ENCODE results near the gene ZNF23.

The ZNF23 gene

DNA sequence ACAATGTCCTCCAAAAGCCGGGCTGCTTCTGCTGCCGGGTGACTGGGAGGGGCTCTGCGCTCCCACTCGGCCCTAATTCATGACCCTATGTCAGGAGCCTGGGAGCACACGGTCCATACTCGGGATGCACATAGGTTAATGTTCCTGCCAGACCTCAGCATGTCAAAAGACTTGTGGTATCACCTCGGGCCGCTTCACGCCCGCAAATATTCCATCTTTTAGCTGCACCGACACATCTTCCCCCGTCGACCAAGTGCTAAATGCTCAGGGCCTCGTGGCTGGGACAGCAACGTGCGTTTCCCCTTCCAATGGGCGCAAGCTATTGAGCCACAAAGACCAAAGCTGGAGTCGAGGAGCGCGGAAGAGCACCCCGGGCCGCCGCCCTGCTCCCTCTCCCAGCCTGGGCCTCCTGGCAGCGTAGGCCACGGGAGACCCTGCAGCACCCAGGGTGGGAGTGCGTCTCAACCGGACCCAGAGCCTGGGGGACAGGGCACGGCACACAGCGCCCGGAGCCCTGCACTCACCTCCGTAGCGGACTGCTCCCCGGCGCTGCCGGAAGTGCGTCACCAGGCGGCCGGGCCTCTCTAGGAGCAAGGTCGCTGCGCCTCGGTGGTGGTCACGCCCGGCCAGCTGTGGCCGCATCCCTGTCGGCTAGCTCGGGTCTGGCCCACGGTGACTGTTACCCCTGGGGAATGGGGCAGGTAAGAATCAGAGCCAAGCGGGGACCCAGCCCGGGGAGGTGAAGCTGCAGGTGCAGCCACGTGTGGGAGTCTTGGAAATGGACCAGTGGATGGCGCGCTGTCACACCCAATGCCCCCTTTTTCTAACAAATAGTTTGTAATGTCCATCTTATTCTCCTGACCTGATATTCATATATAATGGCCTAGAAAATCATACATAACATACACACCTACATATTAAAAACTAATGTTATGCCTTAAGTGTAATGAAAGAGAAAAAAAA lies at the start of gene ZNF23:
TSS of gene ZNF23 (minus strand) at position 562 of the 963 bp plus-strand sequence. CDS start 5,451 bp downstream, outside the sequence.
- peak; percentile 83 for DNase-seq (ENCODE audit: low read depth)

- no peak for DNase-seq (ENCODE audit: low read depth)
Observed at GRCh38 chr16:71507061-71507460, 45.0 kb upstream of the ZNF23 start.

DNA sequence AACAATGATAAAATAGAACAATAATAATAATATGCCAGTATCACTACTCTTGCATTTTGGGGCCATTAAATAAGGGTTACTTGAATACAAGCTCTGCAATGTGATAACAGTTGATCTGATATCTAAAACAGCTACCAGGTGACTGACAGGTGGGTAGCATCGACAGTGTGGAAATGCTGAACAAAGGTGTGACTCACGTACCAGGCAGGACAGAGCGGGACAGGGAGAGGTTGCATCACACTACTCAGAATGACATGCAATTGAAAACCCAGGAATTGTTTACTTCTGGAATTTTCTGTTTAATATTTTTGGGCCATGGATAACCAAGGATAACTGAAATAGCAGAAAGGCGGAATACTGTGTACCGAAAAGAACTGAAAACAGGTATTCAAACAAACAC lies 42.9 kb upstream of the ZNF23 start:
- no peak for DNase-seq (ENCODE audit: low read depth)

- DNase-seq (ENCODE audit: low read depth) = peak; percentile 42
Observed at GRCh38 chr16:71504051-71504450, 42.0 kb upstream of the ZNF23 start.

GRCh38 chr16:71501547-71501946 lies 39.5 kb upstream of the ZNF23 start:
- DNase-seq (ENCODE audit: low read depth) = no peak

GRCh38 chr16:71500964-71501363 lies 38.9 kb upstream of the ZNF23 start:
- no peak for DNase-seq (ENCODE audit: low read depth)

- peak; percentile 70 for DNase-seq (ENCODE audit: low read depth)
Observed at GRCh38 chr16:71499775-71500364, 37.8 kb upstream of the ZNF23 start.

GRCh38 chr16:71498031-71498430 lies 36.0 kb upstream of the ZNF23 start:
- DNase-seq (ENCODE audit: low read depth) = no peak

- DNase-seq (ENCODE audit: low read depth) = no peak
Observed at GRCh38 chr16:71493213-71493612, 31.2 kb upstream of the ZNF23 start.

DNA sequence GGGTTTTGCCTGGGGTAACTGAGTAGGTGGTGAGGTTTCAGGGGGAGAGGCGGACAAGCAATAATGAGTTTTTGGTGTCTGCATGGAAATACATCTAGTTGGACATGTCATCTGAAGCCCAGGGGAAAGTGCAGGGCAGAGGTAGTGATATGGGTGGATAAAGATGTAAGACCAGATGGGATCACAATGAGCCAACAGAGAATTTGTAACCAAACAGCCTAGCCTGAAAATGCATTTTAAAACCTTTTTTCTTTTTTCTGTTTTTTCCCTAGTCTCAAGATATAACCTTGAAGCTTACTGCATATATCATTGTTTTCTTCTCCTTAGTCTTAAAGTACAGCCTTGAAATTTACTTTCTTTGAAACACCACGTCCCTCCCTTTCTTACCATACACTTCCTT lies 30.7 kb upstream of the ZNF23 start:
- no peak for DNase-seq (ENCODE audit: low read depth)

DNA sequence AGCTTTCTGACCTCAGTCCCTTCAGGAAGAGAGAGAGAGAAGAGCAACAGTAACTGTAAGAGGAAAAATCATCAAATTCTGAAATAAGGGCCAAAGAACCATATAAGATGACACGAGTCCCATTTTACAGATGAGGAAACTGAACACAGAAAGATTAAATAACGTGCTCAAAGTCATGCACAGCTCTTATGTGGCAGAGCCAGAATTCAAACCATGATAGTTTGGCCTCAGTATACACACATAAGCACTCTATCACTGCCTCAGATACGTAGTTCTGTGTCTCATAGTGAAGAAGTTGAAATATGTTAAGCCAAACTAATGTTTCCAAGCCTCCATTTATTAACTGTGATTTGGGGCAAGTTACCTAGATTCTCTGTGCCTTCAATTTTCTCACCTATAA lies 29.0 kb upstream of the ZNF23 start:
- no peak for DNase-seq (ENCODE audit: low read depth)

DNA sequence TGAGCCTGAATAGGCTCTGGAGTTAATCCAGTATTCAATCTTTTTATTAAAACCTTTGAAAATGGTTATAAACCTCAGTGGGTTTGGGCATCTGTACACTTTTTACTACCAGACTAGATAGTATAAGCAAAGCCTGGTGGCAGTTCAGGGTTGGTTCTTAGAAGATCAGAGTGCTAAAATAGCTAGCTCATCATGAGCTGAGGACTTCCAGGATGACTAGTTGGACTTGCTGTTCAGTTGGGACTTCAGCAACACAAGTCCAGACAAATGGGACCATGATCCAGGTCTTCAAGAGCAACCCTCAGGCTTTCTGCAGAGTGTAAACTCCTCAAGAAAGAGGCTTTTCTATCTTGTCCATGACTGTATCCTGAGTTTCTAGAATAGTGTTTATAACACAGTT lies 28.3 kb upstream of the ZNF23 start:
- no peak for DNase-seq (ENCODE audit: low read depth)

GRCh38 chr16:71489122-71489521 lies 27.1 kb upstream of the ZNF23 start, which contains the start of gene ZNF19:
Gene ZNF19 (minus strand): TSS chr16:71489324. CDS start chr16:71482114, 7,210 bp downstream.
- no peak for DNase-seq (ENCODE audit: low read depth)

GRCh38 chr16:71484006-71484893 lies 22.2 kb upstream of the ZNF23 start:
- DNase-seq (ENCODE audit: low read depth) = peak; percentile 93

DNA sequence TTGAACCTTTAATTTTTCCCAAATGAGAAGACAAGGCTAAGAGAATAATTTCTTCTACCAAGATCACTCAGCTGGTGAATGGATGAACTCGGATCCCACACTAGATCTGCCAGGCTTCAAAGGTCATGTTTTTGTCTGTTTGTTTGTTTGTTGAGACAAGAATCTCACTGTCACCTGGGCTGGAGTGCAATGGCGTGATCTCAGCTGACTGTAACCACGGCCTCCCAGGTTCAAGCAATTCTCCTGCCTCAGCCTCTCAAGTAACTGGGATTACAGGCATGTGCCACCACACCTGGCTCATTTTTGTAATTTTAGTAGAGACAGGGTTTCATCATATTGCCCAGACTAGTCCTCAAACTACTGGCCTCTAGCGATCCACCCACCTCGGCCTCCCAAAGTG lies 20.5 kb upstream of the ZNF23 start:
- no peak for DNase-seq (ENCODE audit: low read depth)

DNA sequence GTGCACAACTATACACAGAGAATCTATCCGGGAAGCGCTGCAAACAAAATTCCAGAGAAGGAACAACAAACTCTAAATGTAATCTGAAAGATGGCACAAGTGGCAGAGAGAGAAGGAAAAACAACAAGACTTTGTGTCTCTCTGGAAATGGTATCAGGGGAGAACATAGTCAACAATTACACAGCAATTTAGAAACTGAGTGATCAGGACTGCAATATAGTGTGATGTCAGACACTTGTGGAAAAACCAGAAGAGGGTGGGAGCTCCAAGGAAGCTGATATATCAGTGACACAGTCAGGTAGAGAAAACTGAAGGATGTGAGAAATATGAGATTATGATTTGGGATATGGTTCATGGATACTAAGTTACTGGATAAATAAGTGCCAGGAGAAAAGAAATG lies 18.9 kb upstream of the ZNF23 start:
- no peak for DNase-seq (ENCODE audit: low read depth)

DNA sequence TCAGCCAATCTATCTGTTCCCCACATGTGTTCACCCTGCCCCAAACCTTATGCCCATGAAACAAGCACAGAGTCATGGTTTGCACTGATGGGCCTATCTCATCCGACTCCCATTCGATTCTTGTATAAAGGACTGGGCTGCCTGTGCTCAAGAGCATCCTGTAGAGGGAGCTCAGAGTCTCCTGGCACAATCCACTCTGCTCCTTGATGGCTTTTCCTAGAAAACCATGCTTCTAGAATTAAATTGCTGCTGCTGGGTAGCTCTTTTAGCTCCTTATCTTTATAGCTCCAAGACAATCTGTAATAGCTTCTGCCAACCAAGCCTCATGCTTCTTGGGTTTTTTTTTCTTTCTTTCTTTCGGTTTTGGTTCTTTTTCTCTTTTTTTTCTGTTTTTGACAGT lies 17.4 kb upstream of the ZNF23 start:
- DNase-seq (ENCODE audit: low read depth) = peak; percentile 43

DNA sequence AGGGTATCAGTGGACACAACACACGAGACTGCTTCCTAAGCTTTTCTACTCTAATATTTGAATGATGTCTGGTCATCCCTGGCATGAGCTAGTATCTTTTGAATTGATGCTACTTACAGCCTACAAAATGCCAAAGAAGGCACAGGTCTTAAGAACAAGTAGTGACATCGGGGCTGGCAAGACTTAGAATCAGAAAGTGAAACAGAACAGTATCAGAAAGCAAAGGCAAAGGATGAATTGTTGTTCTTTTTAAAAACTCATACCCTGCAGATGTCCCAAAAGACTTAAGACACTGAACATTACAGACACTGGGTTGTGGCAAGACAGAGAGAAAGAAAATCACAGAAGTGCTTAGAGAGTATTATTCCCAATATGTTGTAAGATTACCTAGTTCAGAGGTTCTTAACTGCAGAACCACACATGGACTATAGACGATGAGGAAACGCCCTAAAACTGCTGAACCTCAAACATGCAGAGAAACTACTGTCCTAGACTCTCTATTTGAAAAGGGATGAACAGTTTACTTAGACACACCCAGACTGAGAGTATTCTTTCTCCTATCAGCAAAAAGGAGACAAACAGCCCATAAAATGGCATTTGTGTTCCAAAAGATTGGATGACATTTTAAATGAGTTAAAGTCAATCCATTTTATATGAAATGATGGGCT lies 14.5 kb upstream of the ZNF23 start:
- DNase-seq (ENCODE audit: low read depth) = no peak

DNA sequence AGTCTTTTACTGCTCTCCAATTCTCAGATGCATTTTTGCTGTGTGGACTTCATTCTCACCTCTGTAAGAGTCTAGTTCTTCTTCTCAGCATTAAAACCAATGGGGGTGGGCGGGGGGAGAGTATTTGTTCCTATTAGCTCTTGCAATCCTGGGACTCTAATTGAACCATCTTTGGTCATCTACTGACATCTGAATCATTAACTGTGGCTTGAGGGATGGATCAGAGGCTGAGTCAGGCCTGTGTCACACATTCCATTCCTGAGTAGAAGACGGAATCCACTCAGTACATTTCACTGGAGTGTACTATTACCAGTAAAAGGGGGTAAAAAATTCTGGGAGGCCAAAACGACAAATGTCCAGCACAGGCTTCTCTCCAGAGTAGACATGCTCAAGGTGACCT lies 12.8 kb upstream of the ZNF23 start:
- peak; percentile 93 for DNase-seq (ENCODE audit: low read depth)

- DNase-seq (ENCODE audit: low read depth) = no peak
Observed at GRCh38 chr16:71473891-71474290, 11.8 kb upstream of the ZNF23 start.

- no peak for DNase-seq (ENCODE audit: low read depth)
Observed at GRCh38 chr16:71472931-71473330, 10.9 kb upstream of the ZNF23 start.

- no peak for DNase-seq (ENCODE audit: low read depth)
Observed at GRCh38 chr16:71472051-71472450, 10.0 kb upstream of the ZNF23 start.

Data from ELR (cell line).